Measurements from ENCODE around the gene PEBP1. TPM values are rescaled to one million over a fixed set of nuclear protein-coding genes. Genes with fewer than 3 reads are reported as not detected.

The PEBP1 gene
- total RNA-seq, 1 experiment from 2014 or later = 368 TPM

DNA sequence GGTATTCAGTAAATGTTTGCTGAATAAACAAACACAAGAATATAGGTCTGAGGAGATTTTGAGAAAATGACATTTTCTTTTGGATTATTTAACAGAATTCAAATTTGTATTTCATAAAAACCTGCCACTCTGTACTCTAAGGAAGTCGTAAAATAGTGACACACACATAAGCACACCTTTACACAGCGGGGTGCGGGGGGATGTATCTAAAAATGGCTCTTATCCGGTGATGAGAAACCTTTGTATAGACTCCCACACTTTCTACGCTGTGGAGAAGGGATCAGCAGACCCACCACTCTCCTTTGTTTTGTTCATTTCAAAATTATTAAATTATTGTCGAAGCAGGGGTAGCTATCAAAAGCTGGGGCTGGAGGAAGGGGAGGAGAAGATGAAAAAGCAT, 58.0 kb downstream of the PEBP1 start:
- DNase-seq (no peak), ATAC-seq (peak; percentile 82)
- H3K4me3 ChIP-seq (ENCODE audit: low read length) = no peak overlapping the region
- H2AFZ ChIP-seq (ENCODE audit: low read length) = no peak overlapping the region
- CTCF ChIA-PET = interaction anchor here (0.6 kb wide), 2 partner anchors 71 to 182 kb away, joined by 3 to 4 read pairs; no protein-coding TSS in a partner anchor
- peaks cover 8% of the 10 kb centered on the region; the same call in 1 of the 2 replicates for H3K4me1 ChIP-seq (ENCODE audit: insufficient read depth, low read length)
- no peaks in the 10 kb centered on the region for H3F3A ChIP-seq (ENCODE audit: low read length, unreplicated experiment)
- no peak overlapping the region for H3K27ac ChIP-seq (ENCODE audit: low read length)
- H3K36me3 ChIP-seq (ENCODE audit: low read depth, low read length) = peaks cover 5% of the 10 kb centered on the region; the same call in 1 of the 2 replicates
- BruUV-seq (replicated peaks) = no TSS peak
- TF ChIP-seq EZH2phosphoT487 (IDR thresholded peaks at IDR 0.05; ENCODE audit: borderline replicate concordance, low read length) (no peak), EZH2 (IDR thresholded peaks at IDR 0.05; ENCODE audit: low read length, unreplicated experiment) (no peak)
- TF ChIP-seq, protein P1, sequence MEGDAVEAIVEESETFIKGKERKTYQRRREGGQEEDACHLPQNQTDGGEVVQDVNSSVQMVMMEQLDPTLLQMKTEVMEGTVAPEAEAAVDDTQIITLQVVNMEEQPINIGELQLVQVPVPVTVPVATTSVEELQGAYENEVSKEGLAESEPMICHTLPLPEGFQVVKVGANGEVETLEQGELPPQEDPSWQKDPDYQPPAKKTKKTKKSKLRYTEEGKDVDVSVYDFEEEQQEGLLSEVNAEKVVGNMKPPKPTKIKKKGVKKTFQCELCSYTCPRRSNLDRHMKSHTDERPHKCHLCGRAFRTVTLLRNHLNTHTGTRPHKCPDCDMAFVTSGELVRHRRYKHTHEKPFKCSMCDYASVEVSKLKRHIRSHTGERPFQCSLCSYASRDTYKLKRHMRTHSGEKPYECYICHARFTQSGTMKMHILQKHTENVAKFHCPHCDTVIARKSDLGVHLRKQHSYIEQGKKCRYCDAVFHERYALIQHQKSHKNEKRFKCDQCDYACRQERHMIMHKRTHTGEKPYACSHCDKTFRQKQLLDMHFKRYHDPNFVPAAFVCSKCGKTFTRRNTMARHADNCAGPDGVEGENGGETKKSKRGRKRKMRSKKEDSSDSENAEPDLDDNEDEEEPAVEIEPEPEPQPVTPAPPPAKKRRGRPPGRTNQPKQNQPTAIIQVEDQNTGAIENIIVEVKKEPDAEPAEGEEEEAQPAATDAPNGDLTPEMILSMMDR (conservative IDR thresholded peaks at IDR 0.05; ENCODE audit: low read depth, low read length) = no peak
- no peak overlapping the region for H3K9ac ChIP-seq (ENCODE audit: low read length)
- no peaks in the 10 kb centered on the region for H3K9me2 ChIP-seq (replicated peaks; ENCODE audit: low read length)
- H3K4me2 ChIP-seq (ENCODE audit: low read length) = no peak overlapping the region
- no peaks in the 10 kb centered on the region for H4K20me1 ChIP-seq (ENCODE audit: low read length)
- no peaks in the 10 kb centered on the region for H3K27me3 ChIP-seq (ENCODE audit: low read length)
- POLR2A ChIA-PET (ENCODE audit: unreplicated experiment) = no interaction called here
- intact Hi-C loops (cut with micrococcal nuclease) = no loop called here
- H3K9me3 ChIP-seq (ENCODE audit: low read length) = no peaks in the 10 kb centered on the region
- no peaks in the 10 kb centered on the region for H3K79me2 ChIP-seq (ENCODE audit: low read length)

Other genes with a start within 250 kb of the PEBP1 start
- 0.80 and 2.8 TPM in 2 replicates for gene KSR2, start 167.1 kb upstream of the PEBP1 start, total RNA-seq (2014; rRNA removed)
- 86.4 and 100 TPM in 2 replicates for gene RFC5, start 119.4 kb upstream of the PEBP1 start, total RNA-seq (2014; rRNA removed)
- 166 and 203 TPM in 2 replicates for gene WSB2, start 74.9 kb upstream of the PEBP1 start, total RNA-seq (2014; rRNA removed)
- gene VSIG10, start 32.1 kb upstream of the PEBP1 start, total RNA-seq (2014; rRNA removed) = 60.8 and 68.8 TPM in 2 replicates
- 15.9 and 27.9 TPM in 2 replicates for gene TAOK3, start 236.8 kb downstream of the PEBP1 start, total RNA-seq (2014; rRNA removed)
- gene SUDS3, start 240.4 kb downstream of the PEBP1 start, total RNA-seq (2014; rRNA removed) = 57.4 and 62.8 TPM in 2 replicates

Data from PC-3 (cell line).